ENCODE results near the gene PRSS16.

DNA sequence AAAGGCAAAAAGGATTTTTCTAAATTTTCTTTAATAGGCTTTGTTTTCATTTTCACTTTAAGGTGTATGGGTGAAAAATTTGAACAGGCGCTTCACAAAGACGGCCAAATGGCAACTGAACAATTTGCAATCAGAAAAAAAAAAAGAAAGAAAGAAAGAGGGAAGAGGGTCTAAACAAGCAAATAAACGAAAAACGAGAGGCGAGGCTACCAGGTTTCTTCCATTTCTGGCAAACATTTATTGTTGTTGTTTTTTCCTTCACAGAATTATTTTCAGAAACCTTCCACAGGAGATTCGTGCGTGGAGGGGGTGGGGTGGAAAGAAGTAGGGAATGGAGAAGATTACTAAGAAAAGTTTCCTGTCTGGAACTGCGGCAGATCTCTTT lies 40.2 kb downstream of the PRSS16 start:
- TF ChIP-seq, protein P1, sequence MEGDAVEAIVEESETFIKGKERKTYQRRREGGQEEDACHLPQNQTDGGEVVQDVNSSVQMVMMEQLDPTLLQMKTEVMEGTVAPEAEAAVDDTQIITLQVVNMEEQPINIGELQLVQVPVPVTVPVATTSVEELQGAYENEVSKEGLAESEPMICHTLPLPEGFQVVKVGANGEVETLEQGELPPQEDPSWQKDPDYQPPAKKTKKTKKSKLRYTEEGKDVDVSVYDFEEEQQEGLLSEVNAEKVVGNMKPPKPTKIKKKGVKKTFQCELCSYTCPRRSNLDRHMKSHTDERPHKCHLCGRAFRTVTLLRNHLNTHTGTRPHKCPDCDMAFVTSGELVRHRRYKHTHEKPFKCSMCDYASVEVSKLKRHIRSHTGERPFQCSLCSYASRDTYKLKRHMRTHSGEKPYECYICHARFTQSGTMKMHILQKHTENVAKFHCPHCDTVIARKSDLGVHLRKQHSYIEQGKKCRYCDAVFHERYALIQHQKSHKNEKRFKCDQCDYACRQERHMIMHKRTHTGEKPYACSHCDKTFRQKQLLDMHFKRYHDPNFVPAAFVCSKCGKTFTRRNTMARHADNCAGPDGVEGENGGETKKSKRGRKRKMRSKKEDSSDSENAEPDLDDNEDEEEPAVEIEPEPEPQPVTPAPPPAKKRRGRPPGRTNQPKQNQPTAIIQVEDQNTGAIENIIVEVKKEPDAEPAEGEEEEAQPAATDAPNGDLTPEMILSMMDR (IDR thresholded peaks at IDR 0.05; ENCODE audit: insufficient read depth, low read length, poor library complexity, severe bottlenecking) = no peak
- TF ChIP-seq EZH2phosphoT487 (conservative IDR thresholded peaks at IDR 0.05; ENCODE audit: low read length) = no peak
